Adipocyte (in vitro differentiated cells): Measurements from ENCODE around the gene SGMS2.
"Not testable (repeated sequence)": the region's sequence is repeated elsewhere in the genome, so short reads cannot be mapped to it uniquely, and the experiment has no call there.

ENCODE experiments used
- DNase-seq: peaks from one replicate; pipeline ENCODE4 v3.0.0-alpha.2; 2015; ENCODE audit warnings: low read depth
- H3K27me3 ChIP-seq: replicated peaks from 2 replicates; pipeline ENCODE4 v1.7.0; 2013; ENCODE audit warnings: mild to moderate bottlenecking, low read length, moderate library complexity; ENCODE audit not compliant: control insufficient read depth, insufficient read depth
- H3K36me3 ChIP-seq: 2 replicates; pipeline ENCODE4 v1.7.0; 2013; ENCODE audit warnings: low read length, mild to moderate bottlenecking, moderate library complexity; ENCODE audit not compliant: control insufficient read depth, insufficient read depth, severe bottlenecking
- H3K4me1 ChIP-seq: 2 replicates; pipeline ENCODE4 v1.7.0; 2013; ENCODE audit warnings: mild to moderate bottlenecking, low read length, moderate library complexity; ENCODE audit not compliant: control insufficient read depth, insufficient read depth
- H3K4me3 ChIP-seq: 2 replicates; pipeline ENCODE4 v1.7.0; 2013; ENCODE audit warnings: mild to moderate bottlenecking, low read length, moderate library complexity
- H3K9ac ChIP-seq: 2 replicates; pipeline ENCODE4 v1.7.0; 2013; ENCODE audit warnings: mild to moderate bottlenecking, low read length, moderate library complexity
- H3K9me3 ChIP-seq: 2 replicates; pipeline ENCODE4 v1.7.0; 2013; ENCODE audit warnings: mild to moderate bottlenecking, low read length, moderate library complexity; ENCODE audit not compliant: control insufficient read depth

The SGMS2 gene

DNA sequence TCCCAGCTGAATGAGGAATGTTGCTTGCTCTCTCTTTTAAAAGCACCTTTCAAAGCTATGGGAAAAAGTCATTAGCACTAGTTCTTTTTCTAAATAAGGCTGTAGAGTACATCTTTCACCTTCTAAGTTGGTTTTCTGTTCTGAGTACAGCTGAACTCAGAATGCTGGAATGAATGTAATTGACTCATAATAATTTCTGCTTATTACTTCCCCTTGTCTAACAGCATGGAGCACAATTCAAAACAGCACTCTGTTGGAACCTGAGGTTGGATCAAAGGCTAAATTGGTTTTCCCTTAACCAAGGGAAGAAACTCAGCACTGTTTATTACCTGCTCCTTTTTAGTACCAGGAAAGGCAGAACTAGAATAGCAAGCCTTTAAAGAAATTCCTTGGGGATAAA lies 73.1 kb downstream of the SGMS2 start:
- peak; percentile 35 for DNase-seq
- no peaks in the 10 kb centered on the region for H3K9me3 ChIP-seq
- no peak overlapping the region for H3K9ac ChIP-seq
- H3K36me3 ChIP-seq, result peaks cover 12% of the 10 kb centered on the region
- no peaks in the 10 kb centered on the region for H3K27me3 ChIP-seq
- H3K4me3 ChIP-seq, result no peak overlapping the region
- peaks cover 53% of the 10 kb centered on the region for H3K4me1 ChIP-seq

DNA sequence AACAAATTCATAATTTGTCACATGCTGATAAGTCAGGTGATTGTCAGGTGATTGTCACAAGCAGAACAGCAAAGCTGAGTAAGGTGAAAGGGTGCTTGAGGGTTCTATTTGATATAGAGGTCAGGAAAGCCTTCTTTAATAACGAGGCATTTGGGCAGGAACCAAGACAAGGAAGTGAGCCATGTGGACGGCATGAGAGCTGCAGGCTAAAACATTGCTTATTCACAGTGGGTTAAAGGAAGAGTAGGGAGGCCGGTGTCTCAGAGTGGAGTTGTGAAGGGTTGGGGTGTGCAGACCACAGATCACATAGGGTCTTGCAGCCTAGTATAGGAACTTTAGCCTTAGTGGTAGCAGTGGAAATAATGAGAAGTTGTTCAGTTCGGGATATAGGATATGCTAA lies 75.3 kb downstream of the SGMS2 start:
- H3K9ac ChIP-seq, result no peak overlapping the region
- DNase-seq, result no peak
- H3K4me3 ChIP-seq, result no peak overlapping the region
- no peaks in the 10 kb centered on the region for H3K27me3 ChIP-seq
- H3K9me3 ChIP-seq, result no peaks in the 10 kb centered on the region
- H3K4me1 ChIP-seq, result peaks cover 41% of the 10 kb centered on the region
- H3K36me3 ChIP-seq, result peaks cover 24% of the 10 kb centered on the region

DNA sequence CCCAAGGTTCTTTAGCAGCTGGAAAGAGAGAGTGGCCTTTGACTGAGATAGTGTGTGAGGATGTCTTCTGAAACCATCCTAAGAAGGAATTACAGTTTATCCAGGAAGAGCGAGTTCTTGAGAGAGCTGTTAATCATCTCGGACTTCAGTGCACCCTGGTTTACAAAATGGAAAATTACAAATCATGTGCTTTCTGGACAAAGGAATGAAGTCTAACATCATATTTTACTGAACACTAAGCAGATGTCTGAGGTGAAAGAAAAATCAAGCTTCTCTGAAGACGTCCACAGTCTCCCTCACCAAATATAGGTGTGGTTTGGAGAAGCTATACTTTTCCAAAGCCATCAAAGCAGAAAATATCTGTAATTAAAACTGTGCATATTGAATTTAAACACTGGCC lies 75.8 kb downstream of the SGMS2 start:
- no peak for DNase-seq
- no peaks in the 10 kb centered on the region for H3K27me3 ChIP-seq
- no peak overlapping the region for H3K9ac ChIP-seq
- no peaks in the 10 kb centered on the region for H3K9me3 ChIP-seq
- H3K36me3 ChIP-seq, result peaks cover 28% of the 10 kb centered on the region
- no peak overlapping the region for H3K4me3 ChIP-seq
- H3K4me1 ChIP-seq, result peaks cover 37% of the 10 kb centered on the region

DNA sequence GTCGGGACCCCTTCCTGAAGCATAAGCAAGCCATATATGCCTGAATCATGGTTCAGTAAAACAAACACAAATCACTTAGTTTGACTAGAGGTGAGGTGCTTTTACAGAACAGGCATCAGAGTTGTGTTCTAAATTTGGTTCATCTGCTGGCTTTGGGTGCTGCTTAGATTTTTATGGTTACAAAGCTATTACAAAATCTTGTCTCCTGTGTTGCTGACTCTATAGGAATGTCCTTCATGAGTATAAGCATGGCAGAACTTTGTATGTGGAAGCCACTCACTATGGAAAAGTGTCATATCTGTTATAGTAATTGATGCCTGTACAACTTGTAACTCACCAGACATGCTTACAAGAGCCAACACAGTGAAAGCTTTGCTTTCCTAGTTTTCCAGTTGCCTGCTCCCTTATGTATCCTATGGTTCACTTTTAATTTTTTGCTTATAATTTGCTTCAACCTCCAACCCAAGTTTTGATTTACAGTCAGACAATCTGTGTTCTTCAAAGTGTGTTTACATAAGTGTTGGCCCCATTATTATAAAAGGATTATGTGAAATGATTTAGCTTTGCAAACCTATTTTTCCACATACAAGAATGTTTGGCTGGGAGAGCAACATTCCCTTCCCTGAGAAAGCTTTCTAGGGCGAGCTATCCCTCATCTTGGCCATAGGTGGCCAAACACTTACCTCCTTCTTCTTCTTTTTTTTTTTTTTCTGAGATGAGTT lies 76.6 kb downstream of the SGMS2 start:
- Histone ChIP-seq H3K36me3 (peaks cover 29% of the 10 kb centered on the region), H3K9me3 (no peaks in the 10 kb centered on the region)

DNA sequence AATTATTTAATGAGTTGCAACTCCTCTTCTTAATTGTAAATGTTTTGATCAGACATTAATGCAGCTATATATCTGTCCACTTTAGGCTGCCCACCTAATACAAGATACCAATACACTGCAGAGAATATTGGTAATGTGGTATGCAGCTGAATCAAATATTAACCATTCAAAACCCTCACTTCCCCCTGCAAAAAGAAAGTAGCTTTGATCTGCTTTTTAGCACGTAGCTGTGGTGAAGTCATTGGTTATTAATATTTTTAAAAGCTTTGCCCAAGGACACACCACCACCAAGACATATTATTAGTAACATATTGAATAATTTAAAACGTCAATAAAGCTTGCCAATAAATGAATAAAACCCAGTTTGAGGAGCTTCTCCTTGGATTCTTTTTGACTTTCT lies 78.0 kb downstream of the SGMS2 start:
- H3K9me3 ChIP-seq, result no peaks in the 10 kb centered on the region
- H3K4me3 ChIP-seq, result no peak overlapping the region
- H3K36me3 ChIP-seq, result peaks cover 30% of the 10 kb centered on the region
- no peaks in the 10 kb centered on the region for H3K27me3 ChIP-seq
- no peak overlapping the region for H3K9ac ChIP-seq
- H3K4me1 ChIP-seq, result peaks cover 16% of the 10 kb centered on the region
- no peak for DNase-seq

More for the DNA sequence above, 76.6 kb downstream of the SGMS2 start:
- H3K9ac ChIP-seq, result no peak overlapping the region
- no peaks in the 10 kb centered on the region for H3K27me3 ChIP-seq
- no peak for DNase-seq
- H3K4me1 ChIP-seq, result peaks cover 29% of the 10 kb centered on the region
- H3K4me3 ChIP-seq, result no peak overlapping the region

DNA sequence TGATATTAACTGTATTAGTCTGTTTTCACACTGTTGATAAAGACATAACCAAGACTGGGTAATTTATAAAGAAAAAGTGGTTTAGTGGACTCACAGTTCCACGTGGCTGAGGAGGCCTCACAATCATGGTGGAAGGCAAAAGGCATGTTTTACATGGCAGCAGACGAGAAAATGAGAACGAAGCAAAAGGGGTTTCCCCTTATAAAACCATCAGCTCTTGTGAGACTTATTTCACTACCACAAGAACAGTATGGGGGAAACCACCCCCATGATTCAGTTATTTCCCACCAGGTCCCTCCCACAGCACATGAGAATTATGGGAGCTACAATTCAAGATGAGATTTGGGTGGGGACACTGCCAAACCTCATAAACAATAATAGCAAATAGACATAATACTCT lies 80.3 kb downstream of the SGMS2 start:
- not testable (repeated sequence) for H3K4me1 ChIP-seq, H3K4me3 ChIP-seq

DNA sequence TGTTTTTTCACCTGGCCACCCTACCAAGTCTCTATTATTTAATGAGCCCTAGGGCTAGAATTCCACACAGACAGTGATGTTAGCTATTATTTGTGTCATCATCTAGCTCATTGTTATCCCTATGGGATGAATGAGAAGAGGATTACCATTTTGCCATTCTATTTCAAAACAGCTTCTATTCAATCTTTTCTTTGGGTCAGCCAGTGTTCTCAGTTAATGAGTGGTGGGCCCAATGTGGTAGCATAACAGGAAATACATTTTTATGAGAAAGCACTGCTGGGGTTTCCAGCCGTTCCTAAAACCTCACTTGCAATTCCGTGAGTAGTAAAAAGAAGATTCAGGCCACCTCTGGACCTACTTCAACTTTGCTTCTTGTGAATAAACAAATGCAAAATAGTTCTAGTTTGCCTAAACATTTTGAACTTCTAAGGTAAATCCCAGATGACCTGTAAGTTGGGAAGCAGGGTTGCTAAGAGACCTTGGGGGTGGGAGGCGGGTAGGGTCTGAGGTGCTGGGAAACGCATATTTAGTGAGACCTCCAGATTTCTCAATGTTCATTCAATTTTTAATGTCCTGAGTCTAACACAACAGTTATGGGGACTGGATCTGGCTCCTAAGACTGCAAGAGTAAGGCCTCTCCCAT lies 81.8 kb downstream of the SGMS2 start:
- no peak for DNase-seq
- Histone ChIP-seq H3K36me3 (peaks cover 51% of the 10 kb centered on the region), H3K4me1 (peaks cover under 1% of the 10 kb centered on the region), H3K9me3 (no peaks in the 10 kb centered on the region), H3K9ac (no peak overlapping the region), H3K27me3 (no peaks in the 10 kb centered on the region), H3K4me3 (no peak overlapping the region)

More for the DNA sequence above, 80.3 kb downstream of the SGMS2 start:
- H3K27me3 ChIP-seq, DNase-seq, H3K9ac ChIP-seq, H3K9me3 ChIP-seq: not testable (repeated sequence)
- H3K36me3 ChIP-seq, result peaks cover 51% of the 10 kb centered on the region

DNA sequence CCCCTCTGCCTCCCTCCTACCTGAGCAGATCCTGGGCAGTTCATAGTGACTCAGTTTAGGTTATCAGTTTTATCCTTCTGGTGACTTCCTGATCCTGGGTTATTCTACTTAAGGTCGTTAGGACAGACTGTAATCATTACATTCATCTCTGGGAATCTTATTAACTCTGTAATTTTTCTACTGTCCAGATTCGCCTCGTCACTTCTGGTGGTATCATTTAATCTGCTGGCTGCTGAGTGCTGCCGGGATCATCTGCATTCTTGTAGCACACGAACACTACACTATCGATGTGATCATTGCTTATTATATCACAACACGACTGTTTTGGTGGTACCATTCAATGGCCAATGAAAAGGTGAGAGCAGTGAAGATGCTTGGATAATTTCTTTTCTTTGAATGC lies 83.6 kb downstream of the SGMS2 start:
- H3K4me3 ChIP-seq, result no peak overlapping the region
- DNase-seq, result no peak
- peaks cover 48% of the 10 kb centered on the region for H3K36me3 ChIP-seq
- H3K9me3 ChIP-seq, result no peaks in the 10 kb centered on the region
- H3K27me3 ChIP-seq, result no peaks in the 10 kb centered on the region
- peaks cover 4% of the 10 kb centered on the region for H3K4me1 ChIP-seq
- no peak overlapping the region for H3K9ac ChIP-seq

DNA sequence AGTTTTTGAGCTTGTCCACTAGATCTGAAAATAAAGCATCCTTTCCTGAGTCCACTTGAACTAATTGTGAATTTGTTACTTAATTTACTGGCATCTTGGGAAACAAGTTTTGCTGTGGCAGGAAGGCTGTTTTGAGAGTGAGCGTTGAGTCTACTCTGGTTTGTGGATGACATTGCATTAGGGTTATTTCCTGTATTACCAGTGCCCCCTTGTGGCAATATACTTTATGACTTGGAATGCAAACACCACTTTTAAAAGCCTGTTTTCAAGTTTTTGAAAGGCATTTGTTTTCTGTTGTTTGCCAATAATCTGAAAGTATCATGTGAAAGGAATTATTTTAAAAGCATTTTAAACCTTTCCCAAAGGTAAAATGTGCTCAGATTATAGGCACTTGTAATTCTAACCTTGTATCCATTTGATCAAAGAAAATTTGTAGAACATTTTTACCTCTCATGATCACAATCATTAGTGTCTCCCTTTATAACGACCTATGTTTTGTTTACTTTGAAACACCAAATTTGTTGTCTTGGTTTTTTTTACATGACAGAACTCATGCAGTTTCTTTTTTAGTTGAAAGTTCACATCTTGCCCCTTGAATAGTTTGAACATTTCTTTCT lies 88.7 kb downstream of the SGMS2 start:
- no peak overlapping the region for H3K4me3 ChIP-seq
- H3K27me3 ChIP-seq, result no peaks in the 10 kb centered on the region
- H3K9ac ChIP-seq, result peak overlapping the region; percentile 61
- H3K9me3 ChIP-seq, result no peaks in the 10 kb centered on the region
- peaks cover 15% of the 10 kb centered on the region for H3K4me1 ChIP-seq
- peak; percentile 92 for DNase-seq
- peaks cover 32% of the 10 kb centered on the region for H3K36me3 ChIP-seq

DNA sequence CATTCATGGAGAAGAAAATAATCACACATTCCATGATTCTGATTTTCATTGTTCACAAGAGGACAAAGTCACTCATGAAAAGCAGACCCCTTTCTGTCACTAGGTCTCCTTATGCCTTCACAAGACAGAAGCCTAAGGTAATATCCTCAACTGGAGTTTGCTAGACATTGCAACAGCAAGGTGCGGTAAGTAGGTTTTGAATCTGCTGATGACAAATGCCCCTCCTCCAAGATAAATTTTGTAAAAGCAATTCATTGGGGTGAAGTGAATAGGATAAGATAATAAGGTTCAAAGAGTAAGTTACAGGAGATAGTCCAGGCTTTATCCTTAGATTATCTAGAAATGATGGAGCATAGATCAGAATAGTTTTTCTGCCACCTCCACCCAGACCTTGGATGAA lies 90.5 kb downstream of the SGMS2 start:
- peaks cover 15% of the 10 kb centered on the region for H3K4me1 ChIP-seq
- peaks cover 17% of the 10 kb centered on the region for H3K36me3 ChIP-seq
- H3K9me3 ChIP-seq, result peaks cover 11% of the 10 kb centered on the region
- no peak overlapping the region for H3K9ac ChIP-seq
- H3K27me3 ChIP-seq, result no peaks in the 10 kb centered on the region
- no peak overlapping the region for H3K4me3 ChIP-seq
- no peak for DNase-seq

DNA sequence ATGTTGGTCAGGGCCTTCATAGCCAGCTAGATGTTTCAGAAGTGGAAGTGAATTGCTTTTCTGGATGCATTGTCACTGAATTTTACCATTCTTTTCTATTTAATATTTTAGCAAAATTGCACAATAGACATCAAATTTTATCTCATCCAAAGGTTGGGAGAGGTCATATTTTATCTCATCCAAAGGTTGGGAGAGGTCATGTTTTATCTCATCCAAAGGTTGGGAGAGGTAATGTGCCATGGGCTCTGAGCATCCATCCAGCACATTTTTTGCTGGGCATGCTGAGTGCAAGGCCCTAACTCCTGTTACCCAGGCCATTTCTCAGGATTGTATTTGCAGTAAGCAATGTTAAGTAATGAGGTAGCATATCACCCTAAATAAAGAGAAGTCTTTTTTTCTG lies 91.9 kb downstream of the SGMS2 start:
- no peaks in the 10 kb centered on the region for H3K27me3 ChIP-seq
- no peak overlapping the region for H3K4me3 ChIP-seq
- H3K4me1 ChIP-seq, result peaks cover 15% of the 10 kb centered on the region
- peaks cover 15% of the 10 kb centered on the region for H3K9me3 ChIP-seq
- H3K36me3 ChIP-seq, result peaks cover 6% of the 10 kb centered on the region
- no peak overlapping the region for H3K9ac ChIP-seq
- no peak for DNase-seq
